Measurements from ENCODE around the gene SCNM1.
"Not testable (repeated sequence)": the region's sequence is repeated elsewhere in the genome, so short reads cannot be mapped to it uniquely, and the experiment has no call there.

SCNM1 gene

DNA sequence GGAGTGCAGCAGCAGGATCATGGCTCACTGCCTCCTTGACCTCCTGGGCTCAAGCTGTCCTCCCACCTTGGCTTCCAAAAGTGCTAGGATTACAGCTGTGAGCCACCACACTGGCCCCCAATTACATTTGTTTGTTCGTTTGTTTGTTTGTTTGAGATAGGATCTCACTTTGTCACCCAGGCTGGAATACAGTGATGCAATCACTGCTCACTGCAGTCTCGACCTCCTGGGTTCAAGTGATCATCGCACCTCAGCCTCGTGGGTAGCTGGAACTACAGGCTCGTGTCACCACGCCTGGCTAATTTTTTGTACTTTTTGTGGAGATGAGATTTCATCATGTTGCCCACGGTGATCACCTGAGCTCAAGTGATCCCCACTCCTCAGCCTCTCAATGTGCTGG, 26.1 kb downstream of the SCNM1 start:
- FAIRE-seq = no peak
- DNase-seq (ENCODE audit: insufficient read length, low spot score) = no peak

DNA sequence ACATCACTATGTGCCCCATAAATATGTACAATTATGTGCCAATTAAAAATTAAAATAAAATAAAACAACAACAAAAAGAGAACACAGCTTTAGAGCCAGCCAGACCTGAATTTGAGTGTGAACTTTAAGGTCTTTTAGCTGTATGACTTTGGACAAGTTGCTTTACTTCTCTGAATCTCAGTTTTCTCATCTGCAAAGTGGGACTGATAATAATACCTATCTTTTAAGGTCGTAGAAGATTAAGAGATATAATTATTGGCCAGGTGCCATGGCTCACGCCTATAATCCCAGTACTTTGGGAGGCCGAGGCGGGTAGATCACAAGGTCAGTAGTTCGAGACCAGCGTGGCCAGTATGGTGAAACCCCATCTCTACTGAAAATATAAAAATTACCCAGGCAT, 27.4 kb downstream of the SCNM1 start:
- FAIRE-seq (no peak), DNase-seq (ENCODE audit: insufficient read length, low spot score) (no peak)

DNA sequence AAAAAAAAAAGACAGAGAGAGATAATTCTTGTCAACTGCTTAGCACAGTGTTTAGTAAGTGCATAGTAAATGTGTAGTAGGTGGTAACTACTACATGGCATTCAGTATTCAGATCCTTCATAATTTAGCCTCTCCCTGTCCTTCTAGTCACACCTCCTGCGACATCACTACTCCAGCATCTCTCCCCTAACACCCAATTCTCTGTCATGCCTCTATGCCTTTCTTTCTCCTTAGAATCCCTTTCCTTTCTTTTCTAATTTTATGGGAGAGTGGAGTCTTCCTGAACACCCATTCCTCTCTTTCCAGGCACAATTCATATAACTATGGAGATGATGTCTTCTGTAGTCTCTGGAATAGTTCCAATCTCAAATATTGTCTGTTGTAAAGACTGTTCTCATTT, 27.9 kb downstream of the SCNM1 start:
- FAIRE-seq (no peak), DNase-seq (ENCODE audit: insufficient read length, low spot score) (no peak)

DNA sequence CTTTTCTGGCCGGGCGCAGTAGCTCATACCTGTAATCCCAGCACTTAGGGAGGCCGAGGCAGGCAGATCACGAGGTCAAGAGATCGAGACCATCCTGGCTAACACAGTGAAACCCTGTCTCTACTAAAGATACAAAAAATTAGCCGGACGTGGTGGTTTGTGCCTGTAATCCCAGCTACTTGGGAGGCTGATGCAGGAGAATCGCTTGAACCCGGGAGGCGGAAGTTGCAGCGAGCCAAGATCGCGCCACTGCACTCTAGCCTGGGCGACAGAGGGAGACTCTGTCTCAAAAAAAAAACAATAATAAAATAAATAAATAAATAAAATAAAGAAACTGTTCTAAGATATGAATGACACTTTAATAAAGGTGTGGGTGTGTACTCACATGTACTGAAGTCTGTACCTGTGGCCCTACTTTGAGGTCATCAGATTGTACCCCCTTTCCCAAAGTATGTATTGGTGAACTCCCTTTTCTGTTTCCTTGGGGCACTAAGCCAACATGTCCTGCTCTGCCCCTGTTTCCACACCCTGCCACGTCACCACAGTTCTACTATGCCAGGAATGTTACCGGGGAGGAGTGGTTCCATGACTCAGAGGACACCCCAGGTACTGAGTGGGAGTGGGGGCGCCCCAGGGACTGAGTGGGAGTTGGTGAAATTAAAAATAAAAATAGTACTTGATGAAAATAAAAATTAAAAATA, 29.1 kb downstream of the SCNM1 start:
- FAIRE-seq; DNase-seq (ENCODE audit: insufficient read length, low spot score): not testable (repeated sequence)

DNA sequence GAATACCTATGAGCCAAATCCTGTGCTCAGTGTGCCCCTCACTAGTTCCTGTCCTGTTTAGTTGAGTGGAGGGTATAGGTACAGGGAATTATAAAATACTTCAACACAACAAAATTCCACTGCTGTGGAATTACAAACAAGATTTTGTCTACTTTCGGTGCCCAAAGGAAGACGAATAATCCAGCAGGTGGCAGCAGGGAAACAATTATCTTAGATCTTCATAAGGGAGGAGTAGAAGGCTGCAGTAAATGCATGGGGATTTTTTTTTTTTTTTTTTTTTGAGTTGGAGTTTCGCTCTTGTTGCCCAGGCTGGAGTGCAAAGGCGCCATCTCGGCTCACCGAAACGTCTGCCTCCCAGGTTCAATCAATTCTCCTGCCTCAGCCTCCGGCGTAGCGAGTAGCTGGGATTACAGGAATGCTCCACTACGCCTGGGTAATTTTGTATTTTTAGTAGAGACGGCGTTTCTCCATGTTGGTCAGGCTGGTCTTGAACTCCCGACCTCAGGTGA, 30.4 kb downstream of the SCNM1 start:
- DNase-seq (ENCODE audit: insufficient read length, low spot score) = no peak
- FAIRE-seq = no peak

DNA sequence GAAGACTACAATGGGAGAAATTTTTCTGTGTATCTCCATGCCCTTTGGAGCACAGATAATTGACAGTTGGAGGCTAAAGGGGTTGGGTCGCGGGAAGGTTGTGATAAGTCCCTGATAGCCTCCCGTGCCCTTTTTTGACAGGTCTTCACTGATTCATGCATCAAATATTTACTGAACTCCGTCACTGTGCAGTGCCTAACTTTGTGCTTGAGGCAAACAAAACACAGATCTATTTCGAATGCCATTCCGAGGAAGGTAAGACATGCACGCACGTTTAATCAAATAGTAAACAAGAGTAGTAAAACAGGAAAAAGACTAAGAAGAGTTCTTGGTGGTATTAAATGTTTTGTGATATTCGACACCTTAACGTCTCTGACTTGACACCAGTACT, 31.9 kb downstream of the SCNM1 start:
- DNase-seq (ENCODE audit: insufficient read length, low spot score) (no peak), FAIRE-seq (no peak)

DNA sequence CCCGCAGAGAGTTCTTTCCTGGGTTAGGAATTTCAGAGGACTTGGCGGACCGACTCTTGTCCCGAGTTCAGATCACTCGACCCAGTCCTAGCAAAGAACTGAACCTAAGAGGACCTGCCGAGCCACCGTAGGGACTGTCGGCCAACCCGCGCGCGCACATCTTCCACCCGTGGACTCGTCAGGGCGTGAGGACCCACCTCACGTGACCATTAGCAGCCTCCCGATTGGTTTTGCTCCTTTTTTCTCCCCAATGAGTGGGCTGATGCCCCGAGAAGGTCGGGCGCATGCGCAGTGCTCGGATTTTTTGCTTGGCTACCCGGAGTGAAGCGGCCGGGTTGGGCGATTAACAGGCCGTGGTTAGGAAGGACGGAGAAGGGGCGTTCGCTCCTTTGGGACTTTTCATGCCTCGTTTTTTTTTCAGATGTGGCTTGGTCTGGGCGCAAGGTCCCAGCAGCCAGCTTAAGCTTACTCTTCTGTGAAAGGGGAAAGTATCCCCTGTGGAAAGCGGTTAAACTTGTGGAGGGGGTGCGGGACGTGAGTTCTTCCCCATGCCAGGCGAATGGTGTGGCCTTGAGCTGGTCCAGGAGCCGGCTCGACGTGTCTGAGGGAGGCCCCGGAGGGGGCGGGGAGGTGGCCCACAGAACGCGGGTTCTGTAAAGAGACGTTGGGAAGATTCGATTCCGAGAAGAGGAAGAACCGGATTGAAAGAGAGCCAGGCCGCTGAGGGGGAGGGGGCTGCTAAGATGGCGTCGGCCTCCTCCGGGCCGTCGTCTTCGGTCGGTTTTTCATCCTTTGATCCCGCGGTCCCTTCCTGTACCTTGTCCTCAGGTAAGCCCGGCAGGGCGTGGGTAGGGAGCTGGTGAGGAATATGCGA, 32.5 kb downstream of the SCNM1 start, which contains the start of gene PIP5K1A:
Gene PIP5K1A (plus strand): TSS at position 299 of the 874 bp plus-strand sequence. CDS start 445 bp downstream, at position 744.
- DNase-seq (ENCODE audit: insufficient read length, low spot score) (peak; percentile 94), FAIRE-seq (peak; percentile 99)

DNA sequence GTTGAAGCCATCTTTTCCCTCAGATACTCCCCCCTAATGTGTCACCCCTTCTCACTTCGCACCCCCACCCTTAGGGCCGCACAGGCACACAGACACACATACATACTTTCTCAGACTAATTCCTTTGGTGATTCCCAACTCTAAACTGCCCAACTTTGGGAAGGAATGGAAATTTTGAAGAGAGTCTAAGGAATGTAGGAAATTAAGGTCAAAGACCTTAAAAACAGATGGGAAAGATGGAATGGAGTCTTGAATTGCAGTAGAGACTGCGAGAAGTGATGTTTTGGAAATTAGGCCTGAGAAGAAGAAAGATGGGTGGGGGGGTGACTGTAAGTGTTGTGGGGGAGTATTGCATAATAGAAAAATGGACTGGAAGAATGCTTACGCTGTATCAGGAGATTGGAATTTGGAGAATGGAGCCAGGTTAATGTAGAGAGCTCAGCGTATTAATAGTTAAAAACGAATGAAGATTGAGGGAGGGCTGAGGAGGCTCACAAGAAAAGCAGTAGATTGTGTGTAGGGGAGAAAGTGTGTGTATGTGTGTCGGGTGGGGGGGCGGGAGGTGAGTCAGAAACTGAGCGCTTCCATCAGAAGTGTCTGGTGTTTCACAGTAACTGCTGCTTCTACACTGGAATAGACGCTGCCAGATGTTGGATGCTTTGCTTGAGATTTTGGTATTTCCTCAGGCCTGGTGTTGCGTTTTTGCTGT, 34.1 kb downstream of the SCNM1 start:
- no peak for DNase-seq (ENCODE audit: insufficient read length, low spot score)
- FAIRE-seq = no peak

DNA sequence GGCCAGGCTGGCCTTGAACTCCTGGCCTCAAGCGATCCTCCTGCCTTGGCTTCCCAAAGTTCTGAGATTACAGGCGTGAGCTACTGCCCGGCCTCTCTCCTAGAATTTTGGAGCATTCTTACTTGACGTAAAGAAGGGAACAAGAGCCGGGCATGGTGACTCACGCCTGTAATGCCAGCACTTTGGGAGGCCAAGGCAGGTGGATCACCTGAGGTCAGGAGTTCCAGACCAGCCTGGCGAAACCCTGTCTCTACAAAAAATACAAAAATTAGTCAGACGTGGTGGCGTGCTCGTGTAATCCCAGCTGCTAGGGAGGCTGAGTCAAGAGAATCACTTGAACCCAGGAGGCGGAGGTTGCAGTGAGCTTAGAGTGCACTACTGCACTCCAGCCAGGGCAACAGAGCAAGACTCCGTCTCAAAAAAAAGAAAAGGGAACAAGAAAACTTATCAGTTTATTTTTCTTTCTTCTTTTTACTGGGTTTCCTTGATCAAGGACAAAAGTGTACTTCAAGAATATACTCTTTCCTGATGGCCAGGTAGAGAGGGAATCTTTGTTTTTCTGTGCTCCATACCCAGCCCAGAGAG, 39.5 kb downstream of the SCNM1 start:
- not testable (repeated sequence) for FAIRE-seq; DNase-seq (ENCODE audit: insufficient read length, low spot score)

DNA sequence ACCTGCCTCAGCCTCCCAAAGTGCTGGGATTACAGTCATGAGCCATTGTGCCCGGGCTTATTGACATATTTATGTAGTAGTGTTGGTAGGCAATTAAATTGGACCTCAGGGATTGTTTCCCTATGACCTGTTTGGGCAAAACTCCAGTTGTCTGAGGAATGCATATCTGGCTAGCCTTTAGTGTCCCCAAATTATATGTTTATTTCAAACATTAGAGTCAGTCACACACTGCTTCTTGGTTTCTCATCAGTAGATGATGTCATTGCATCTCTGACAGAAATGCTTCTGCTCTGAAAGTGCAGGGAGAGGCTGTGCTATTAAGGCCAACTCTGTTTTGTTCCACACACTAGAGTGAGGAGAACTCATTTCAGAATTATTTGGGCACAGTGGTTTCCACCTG, 44.9 kb downstream of the SCNM1 start:
- DNase-seq (ENCODE audit: insufficient read length, low spot score) = no peak
- no peak for FAIRE-seq

DNA sequence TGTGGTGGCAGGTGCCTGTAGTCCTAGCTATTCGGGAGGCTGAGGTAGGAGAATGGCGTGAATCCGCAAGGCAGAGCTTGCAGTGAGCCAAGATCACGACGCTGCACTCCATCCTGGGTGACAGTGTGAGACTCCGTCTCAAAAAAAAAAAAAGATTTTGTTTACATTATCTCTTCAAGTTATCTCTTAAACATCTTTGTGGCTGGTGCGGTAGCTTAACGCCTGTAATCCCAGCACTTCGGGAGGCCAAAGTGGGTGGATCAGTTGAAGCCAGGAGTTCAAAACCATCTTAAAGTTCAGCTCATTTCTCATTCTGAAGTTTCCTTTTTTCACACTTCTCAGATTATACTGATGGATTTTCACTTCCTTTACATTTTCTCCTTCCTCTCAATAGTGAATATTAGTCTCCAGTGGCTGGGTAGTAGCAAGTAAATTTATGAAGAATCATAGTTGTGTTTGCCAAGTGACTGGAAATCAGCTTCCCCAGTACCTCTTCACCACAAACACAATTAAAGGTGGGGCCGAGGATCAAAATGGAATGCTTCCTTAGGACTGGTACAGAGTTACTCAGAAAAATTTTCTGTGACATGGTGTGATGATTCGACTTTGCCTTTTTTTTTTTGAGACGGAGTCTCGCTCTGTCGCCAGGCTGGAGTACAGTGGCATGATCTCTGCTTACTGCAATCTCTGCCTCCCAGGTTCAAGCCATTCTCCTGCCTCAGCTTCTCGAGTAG, 46.2 kb downstream of the SCNM1 start:
- DNase-seq (ENCODE audit: insufficient read length, low spot score) (no peak), FAIRE-seq (no peak)

DNA sequence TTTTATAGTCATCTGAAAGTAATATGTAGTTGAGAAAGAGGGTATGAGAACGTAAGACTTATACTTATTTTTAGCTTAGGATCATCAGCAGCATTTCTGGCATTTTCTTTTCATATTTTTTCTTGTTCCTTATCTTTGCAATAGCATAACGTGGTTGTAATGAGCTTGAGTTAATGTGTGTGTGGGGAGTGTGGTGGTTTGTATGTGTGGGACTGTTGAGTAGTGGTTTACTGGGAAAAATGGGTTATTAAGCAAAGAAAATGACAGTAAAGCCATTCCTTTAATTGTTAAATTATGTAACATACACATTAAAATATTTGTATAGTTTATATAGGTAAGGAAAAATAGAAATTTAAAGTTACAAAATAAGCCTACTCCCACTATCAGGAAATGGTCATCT, 47.6 kb downstream of the SCNM1 start:
- DNase-seq (ENCODE audit: insufficient read length, low spot score) = no peak
- no peak for FAIRE-seq

All from GM19239 (cell line).